K562 (cell line): ENCODE results near the gene ARHGAP9. TPM values are rescaled to one million over a fixed set of nuclear protein-coding genes. Genes with fewer than 3 reads are reported as not detected.

Experiments used
- CEBPG ChIP-seq, 3 experiments: fragments of 200-800 bp in 1 of 3; sonication (Bioruptor generic) in 1 of 3; sonication (generic) in 1 of 3; formaldehyde crosslinking in 1 of 3; IDR thresholded peaks in 2 of 3; conservative IDR thresholded peaks in 1 of 3; 2 replicates each; pipeline versions ENCODE4 v1.6.1 to v1.8.0; 2016 to 2022; ENCODE audit warnings: missing compliant biosample characterization in 2 of 3, missing genetic modification characterization in 2 of 3, mild to moderate bottlenecking in 1 of 3, missing genetic modification reagents in 1 of 3
- CHD1 ChIP-seq: fragments of 200-600 bp; sonication (generic); IDR thresholded peaks from one replicate; pipeline ENCODE4 v1.6.1; 2012; ENCODE audit warnings: mild to moderate bottlenecking, moderate library complexity, low read length, inconsistent platforms
- CREM ChIP-seq: IDR thresholded peaks from 2 replicates; pipeline ENCODE4 v1.6.1; 2014; ENCODE audit warnings: antibody characterized with exemption, low read depth
- ETV5 ChIP-seq: sonication (generic); formaldehyde crosslinking; IDR thresholded peaks from 2 replicates; pipeline ENCODE4 v1.4.0; 2020; ENCODE audit warnings: low read depth, mild to moderate bottlenecking, missing genetic modification reagents
- FOS ChIP-seq: IDR thresholded peaks from 3 replicates; pipeline ENCODE4 v1.6.1; 2011; ENCODE audit not compliant: insufficient read length; ENCODE audit errors: extremely low read depth
- HDAC3 ChIP-seq: fragments of 450-650 bp; IDR thresholded peaks from 2 replicates; pipeline ENCODE4 v1.6.1; 2018; ENCODE audit warnings: borderline replicate concordance, mild to moderate bottlenecking, moderate library complexity; ENCODE audit not compliant: partially characterized antibody
- HES1 ChIP-seq: fragments of 450-650 bp; IDR thresholded peaks from 2 replicates; pipeline ENCODE4 v1.6.1; 2016; ENCODE audit warnings: low read depth, mild to moderate bottlenecking, moderate library complexity
- MAFK ChIP-seq: IDR thresholded peaks from 2 replicates; pipeline ENCODE4 v1.6.1; 2011; ENCODE audit warnings: low read length, improper control_type of control experiment
- POLR2AphosphoS2 ChIP-seq: IDR thresholded peaks from 2 replicates; pipeline ENCODE4 v1.6.1; 2012; ENCODE audit warnings: low read length, improper control_type of control experiment
- POLR2AphosphoS5 ChIP-seq: IDR thresholded peaks from 2 replicates; pipeline ENCODE4 v1.6.1; 2011; ENCODE audit warnings: mild to moderate bottlenecking, low read depth, low read length, moderate library complexity; ENCODE audit not compliant: control insufficient read depth, insufficient read depth
- RBM14 ChIP-seq: fragments of 200-400 bp; formaldehyde crosslinking; IDR thresholded peaks from 2 replicates; pipeline ENCODE4 v1.6.1; 2018; ENCODE audit warnings: low read depth, mild to moderate bottlenecking, low read length, moderate library complexity, borderline replicate concordance; ENCODE audit not compliant: insufficient read depth
- RCOR1 ChIP-seq, 2 experiments: IDR thresholded peaks; 2 replicates each; pipeline ENCODE4 v1.6.1; 2012; ENCODE audit warnings: low read depth in 2 of 2, low read length in 2 of 2, borderline replicate concordance in 1 of 2, improper control_type of control experiment in 1 of 2
- ZNF217 ChIP-seq: sonication (generic); formaldehyde crosslinking; IDR thresholded peaks from 2 replicates; pipeline ENCODE4 v1.8.0; 2022; ENCODE audit warnings: mild to moderate bottlenecking, missing genetic modification reagents
- ZNF224 ChIP-seq: sonication (generic); formaldehyde crosslinking; IDR thresholded peaks from 2 replicates; pipeline ENCODE4 v1.8.0; 2022; ENCODE audit warnings: mild to moderate bottlenecking, missing genetic modification reagents
- ZSCAN32 ChIP-seq: fragments of 450-650 bp; formaldehyde crosslinking; IDR thresholded peaks from 2 replicates; pipeline ENCODE4 v1.4.0; 2020; ENCODE audit warnings: mild to moderate bottlenecking, moderate library complexity
- polyA plus RNA-seq, 8 experiments: library from polyadenylated mRNA; depleted of rRNA in 4 of 8; stranded (reverse) in 5 of 8; unstranded in 3 of 8; fragments of >200 nt; fragmentation: Nextera tagmentation in 2 of 8; fragmentation: Illumina TruSeq in 1 of 8; extraction: Ambion mirVana in 2 of 8; extraction: Trizol in 1 of 8; gene quantifications; 2 replicates each; pipeline versions ENCODE4 v1.2.1 to v1.2.3, GENCODE V29; 2011 to 2014; ENCODE audit warnings: inconsistent platforms in 1 of 8, missing spikeins in 1 of 8
- total RNA-seq, 7 experiments: library from RNA; depleted of rRNA in 6 of 7; stranded (reverse); fragments of >200 nt in 6 of 7; fragmentation: Illumina TruSeq in 2 of 7; extraction: Trizol in 2 of 7; gene quantifications; 2 replicates each; pipeline versions ENCODE4 v1.2.1 to v1.2.3, GENCODE V29; 2011 to 2021; ENCODE audit warnings: low replicate concordance in 1 of 7
- TF ChIP-seq, protein P1 (sequence below), 2 experiments: fragments of 450-650 bp in 1 of 2; sonication (generic) in 1 of 2; formaldehyde crosslinking in 1 of 2; IDR thresholded peaks; 2 replicates each; pipeline versions ENCODE4 v1.7.1 to v1.9.0; 2016 to 2022; ENCODE audit warnings: inconsistent platforms in 1 of 2, mild to moderate bottlenecking in 1 of 2, missing genetic modification reagents in 1 of 2

The ARHGAP9 gene
- total and polyA plus RNA-seq, 9 of the 15 experiments (the other 6 are each of a cell fraction or from before 2014, with no cell fraction given) = 1.5 to 10.2 (median 5.1) TPM

DNA sequence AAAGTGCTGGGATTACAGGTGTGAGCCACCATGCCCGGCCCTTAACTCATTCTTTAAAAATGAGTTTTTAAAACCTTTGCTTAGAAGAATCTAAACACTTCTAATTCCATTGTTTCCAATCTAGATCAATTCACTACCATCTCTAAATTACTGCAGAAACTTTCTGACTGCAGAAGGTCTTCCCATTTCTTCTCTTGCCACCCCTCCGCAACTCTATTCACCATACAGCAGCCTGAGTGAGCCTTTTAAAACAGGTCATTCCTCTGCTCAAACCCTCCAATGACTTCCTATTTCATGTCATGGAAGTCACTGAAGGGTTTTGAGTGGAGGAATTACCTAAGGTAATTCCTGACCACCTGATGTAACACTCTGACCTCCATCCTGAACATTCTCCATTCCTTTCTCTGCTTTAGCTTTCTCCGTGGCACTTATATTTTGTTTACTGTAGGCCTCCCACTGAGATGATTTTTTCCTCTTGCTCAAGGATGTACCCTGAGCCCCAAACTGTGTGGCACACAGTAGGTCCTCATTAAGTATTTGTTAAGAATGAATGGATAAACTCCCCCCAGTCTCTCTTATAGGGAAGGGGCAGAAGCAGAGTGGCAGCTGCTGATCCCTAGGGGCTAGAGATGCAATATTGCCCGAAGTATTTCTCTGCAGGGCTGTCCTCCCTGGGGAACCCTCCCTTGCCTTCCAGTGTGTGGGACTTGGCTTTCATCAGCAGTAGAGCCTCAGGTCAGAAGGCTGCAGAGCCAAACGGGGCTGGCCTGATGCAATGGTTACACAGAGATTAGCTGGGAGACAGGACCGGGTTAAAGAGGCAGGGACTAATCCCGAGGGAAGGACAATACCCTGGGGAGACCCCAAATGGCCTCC is 39.5 kb upstream of the ARHGAP9 start (continued):
- peak; percentile 84 for TF ChIP-seq CEBPG (CRISPR knock-in tag; IDR thresholded peaks at IDR 0.05)
- TF ChIP-seq CEBPG (tag; conservative IDR thresholded peaks at IDR 0.05 in 1 of 2, IDR thresholded peaks at IDR 0.05 in 1 of 2) = 0 out of 4 replicates have a peak, but pooled peaks of 1 of the 2 experiments have one; percentile 16
- no peak for TF ChIP-seq HES1
- no peak for TF ChIP-seq RCOR1 (IDR thresholded peaks at IDR 0.05; ENCODE audit: borderline replicate concordance in 1 of 2, low read depth in 2 of 2, low read length in 2 of 2)
- TF ChIP-seq POLR2AphosphoS5 = no peak
- TF ChIP-seq ZNF224 (CRISPR knock-in tag) = no peak
- peak; percentile 44; the same call in 1 of the 2 replicates for TF ChIP-seq ETV5 (CRISPR knock-in tag)
- TF ChIP-seq CREM = no peak
- no peak for TF ChIP-seq FOS
- peak; percentile 82 for TF ChIP-seq POLR2AphosphoS2
- TF ChIP-seq RBM14 = no peak
- TF ChIP-seq MAFK = no peak
- TF ChIP-seq HDAC3 = peak; percentile 10
- peak; percentile 59 for TF ChIP-seq CHD1
- TF ChIP-seq, protein P1, sequence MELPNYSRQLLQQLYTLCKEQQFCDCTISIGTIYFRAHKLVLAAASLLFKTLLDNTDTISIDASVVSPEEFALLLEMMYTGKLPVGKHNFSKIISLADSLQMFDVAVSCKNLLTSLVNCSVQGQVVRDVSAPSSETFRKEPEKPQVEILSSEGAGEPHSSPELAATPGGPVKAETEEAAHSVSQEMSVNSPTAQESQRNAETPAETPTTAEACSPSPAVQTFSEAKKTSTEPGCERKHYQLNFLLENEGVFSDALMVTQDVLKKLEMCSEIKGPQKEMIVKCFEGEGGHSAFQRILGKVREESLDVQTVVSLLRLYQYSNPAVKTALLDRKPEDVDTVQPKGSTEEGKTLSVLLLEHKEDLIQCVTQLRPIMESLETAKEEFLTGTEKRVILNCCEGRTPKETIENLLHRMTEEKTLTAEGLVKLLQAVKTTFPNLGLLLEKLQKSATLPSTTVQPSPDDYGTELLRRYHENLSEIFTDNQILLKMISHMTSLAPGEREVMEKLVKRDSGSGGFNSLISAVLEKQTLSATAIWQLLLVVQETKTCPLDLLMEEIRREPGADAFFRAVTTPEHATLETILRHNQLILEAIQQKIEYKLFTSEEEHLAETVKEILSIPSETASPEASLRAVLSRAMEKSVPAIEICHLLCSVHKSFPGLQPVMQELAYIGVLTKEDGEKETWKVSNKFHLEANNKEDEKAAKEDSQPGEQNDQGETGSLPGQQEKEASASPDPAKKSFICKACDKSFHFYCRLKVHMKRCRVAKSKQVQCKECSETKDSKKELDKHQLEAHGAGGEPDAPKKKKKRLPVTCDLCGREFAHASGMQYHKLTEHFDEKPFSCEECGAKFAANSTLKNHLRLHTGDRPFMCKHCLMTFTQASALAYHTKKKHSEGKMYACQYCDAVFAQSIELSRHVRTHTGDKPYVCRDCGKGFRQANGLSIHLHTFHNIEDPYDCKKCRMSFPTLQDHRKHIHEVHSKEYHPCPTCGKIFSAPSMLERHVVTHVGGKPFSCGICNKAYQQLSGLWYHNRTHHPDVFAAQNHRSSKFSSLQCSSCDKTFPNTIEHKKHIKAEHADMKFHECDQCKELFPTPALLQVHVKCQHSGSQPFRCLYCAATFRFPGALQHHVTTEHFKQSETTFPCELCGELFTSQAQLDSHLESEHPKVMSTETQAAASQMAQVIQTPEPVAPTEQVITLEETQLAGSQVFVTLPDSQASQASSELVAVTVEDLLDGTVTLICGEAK (IDR thresholded peaks at IDR 0.05) = 0 out of 2 replicates have a peak, but pooled peaks have one; percentile 19
- TF ChIP-seq, protein P1 (CRISPR knock-in tag; IDR thresholded peaks at IDR 0.05) = no peak
- no peak for TF ChIP-seq ZNF217 (CRISPR knock-in tag)
- TF ChIP-seq ZSCAN32 (CRISPR knock-in tag) = no peak
